HG02610 (cell line): ENCODE results near the gene TOMM20L.

Source experiments
- ATAC-seq: cut with Tn5 transposase; IDR thresholded peaks from one replicate; pipeline ENCODE4 v1.9.1; 2021; ENCODE audit warnings: mild to moderate bottlenecking, moderate library complexity; ENCODE audit not compliant: unreplicated experiment

The TOMM20L gene

DNA sequence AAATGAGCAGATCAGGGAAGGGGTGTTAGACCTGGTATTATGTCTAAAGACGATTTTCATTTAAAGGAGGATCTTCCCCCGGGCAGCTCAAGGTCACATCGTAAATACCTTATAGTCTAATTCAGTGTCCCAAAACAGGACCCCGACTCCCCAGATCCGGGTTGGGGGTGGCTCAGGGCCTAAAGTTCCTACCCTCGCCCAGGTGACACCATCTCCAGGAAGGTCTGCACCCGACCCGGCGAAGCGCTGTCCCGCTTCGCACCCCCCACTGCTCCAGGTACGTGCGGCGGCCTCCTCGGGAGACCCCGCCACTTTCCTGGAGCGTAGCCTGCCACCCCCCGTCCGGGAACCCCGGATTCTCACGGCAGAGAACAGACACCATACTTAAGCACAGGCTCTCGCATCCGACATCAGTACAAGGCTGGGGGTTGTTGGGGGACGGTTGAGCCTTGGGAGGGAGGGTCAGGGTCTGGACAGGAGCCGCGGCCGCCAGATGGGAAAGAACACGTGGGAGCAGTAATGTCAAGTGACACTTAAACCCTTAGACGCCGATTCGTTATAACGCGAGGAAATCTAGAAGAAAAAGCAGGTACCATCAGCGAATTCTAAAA is 31.0 kb downstream of the TOMM20L start:
- peak; percentile 37 for ATAC-seq

DNA sequence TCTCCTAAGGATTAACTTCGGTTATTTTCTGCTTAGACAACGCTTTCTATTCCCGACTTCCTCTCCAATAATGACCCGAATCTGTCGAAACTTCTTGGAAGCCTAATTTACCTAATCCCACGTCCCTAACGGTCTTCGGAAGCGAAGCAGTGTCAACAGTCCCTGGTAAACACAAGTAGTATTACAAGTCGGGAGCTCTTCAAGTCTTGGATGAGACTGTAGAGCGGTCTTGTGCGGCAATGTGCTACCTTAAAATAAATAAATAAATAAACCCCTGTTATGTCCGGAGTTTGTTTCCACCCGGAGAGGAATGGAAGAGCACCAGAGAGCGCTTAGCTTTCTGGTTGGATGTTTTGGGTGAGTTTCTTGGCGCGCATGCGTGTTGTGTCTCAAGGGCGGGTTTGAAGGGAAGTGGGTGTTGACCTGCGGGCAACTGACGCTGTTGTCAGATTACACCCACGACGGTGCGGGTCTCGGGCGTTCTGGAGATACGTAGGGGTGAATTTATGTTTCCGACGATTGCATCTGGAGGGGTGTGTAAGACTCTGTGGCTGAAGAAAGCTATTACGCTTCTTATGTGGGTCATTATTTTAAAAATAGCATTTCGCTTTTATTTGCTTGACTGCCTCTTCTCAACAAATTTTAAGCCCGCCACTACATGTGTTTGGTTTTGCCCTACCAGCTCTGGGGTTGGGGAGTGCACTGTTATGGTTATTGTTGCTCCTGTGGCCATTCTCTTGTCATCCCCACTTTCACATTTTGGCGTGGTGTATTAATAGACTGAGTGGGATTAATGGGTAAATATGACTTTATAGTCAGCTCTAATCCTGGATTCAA is 31.8 kb downstream of the TOMM20L start, which contains the start of the genes KIAA0586 and TIMM9:
TSS of gene KIAA0586 (plus strand) at position 439 of the 837 bp plus-strand sequence. CDS start 546 bp downstream, outside the sequence.
TSS of gene TIMM9 (minus strand) at position 251 of the 837 bp plus-strand sequence. CDS start 15,586 bp downstream, outside the sequence.
- peak; percentile 84 for ATAC-seq

DNA sequence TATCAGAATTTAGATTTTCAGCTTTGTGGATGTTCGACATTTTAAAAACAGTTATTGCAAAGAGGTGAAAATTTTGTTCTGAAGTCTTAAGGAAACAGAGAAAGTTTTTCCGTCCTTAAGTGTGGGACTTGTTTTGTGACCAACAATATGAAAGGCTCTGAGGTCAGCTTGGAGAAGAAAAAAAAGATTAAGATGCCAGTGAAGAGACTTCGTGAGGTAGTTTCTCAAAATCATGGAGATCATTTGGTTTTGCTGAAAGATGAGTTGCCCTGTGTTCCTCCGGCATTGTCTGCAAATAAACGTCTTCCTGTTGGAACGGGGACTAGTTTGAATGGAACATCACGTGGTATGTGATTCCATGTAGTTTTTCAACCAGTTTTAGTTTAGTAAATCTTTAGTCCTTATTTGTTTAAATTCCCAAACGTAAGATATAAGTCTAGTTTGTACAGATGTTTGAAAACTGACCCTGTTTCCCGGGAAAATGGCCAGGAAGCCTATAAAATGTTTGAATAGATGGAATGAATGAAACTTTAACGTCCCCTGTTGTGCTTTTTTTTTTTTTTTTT is 32.5 kb downstream of the TOMM20L start:
- ATAC-seq: no peak

DNA sequence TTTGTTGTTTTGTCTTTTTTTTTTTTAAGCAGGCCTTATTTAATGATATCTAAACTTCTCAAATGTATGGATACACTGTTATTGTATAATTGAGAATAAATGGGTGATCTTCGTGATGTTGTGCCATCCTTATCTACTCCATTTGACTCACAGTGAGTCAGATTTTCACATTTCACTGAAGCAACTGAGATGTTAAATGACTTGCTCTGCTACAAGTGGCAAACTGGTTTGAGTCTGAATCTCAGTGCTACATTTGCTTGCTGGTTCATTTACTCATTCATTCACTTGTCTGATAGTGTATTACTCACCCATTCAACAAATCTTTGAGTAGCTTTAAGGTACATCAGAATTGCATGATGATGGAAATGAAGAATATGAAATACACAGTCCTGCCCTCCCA is 34.4 kb downstream of the TOMM20L start:
- no peak for ATAC-seq

DNA sequence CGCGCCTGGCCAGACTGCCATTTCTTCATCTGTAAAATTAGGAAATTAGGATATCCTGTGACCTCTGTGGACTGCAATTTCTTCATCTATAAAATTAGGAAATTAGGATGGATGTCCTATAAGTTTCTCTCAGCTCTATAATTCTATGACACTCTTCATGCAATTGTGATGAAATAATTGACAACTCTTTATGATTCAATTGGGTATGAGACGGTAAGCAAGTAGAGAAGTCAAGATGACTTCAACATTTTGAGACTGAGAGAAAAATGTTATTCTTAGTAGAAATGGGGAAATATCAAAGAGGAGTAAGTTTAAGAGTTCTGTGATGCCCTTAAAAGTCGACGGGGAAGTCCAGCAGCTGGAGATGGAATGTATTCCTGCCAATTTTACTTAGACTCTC is 43.7 kb downstream of the TOMM20L start:
- no peak for ATAC-seq

DNA sequence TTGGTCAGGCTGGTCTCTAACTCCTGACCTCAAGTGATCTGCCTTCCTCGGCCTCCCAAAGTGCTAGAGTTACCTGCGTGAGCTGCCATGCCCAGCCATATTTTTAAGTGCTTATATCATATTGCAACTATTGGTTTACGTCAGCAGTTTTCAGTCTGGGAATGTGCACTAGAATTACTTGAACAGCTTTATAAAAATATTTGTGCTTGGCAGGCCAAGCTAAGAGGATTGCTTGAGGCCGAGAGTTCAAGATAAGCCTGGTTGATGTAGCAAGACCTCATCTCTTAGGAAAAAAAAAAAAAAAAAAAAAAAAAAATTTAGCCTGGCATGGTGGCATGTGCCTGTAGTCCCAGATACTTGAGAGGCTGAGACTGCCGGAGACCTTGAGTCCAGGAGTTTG is 48.9 kb downstream of the TOMM20L start:
- no peak for ATAC-seq

DNA sequence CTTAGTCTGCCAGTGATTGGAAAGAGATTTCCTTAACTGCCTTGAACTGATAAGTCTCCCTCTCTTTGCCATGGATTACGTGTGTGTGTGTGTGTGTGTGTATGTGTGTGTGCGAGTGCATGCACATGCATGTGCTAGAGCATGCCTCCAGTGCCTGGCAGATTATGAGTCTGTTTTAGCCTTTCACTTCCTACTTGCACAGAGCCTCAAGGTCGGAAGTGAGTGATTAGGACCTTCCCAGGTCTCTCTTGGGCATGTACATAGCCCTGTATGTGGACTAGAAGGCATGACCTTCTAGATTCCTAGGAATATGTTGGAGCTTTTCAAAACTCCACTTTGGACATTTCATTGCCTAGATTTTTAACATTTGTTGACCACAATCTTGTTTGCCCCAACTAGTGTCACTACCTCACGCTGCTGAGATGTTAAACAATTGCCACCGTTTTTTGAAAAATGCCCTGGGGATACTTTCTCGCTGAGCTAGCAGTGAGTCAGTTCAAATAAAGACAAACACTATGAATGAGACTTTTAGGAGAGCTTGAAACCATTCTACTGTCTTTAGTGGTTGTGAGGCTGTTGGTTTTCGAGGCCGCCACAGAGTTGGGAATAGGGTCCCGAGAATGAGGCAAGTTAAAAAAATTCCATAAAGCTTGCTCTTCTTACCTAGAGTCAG is 60.0 kb downstream of the TOMM20L start:
- ATAC-seq: no peak
